Common myeloid progenitor, CD34-positive (primary cell): ENCODE results near the gene SORT1.

Experiments used
- CTCF ChIA-PET: fragments of 350-600 bp; sonication (Branson Sonifier 250); formaldehyde crosslinking; loops from one replicate; lab custom pipeline; 2021; ENCODE audit warnings: antibody characterized with exemption; lab: Charles Lee
- POLR2A ChIA-PET: fragments of 350-600 bp; sonication (Branson Sonifier 250); formaldehyde crosslinking; loops from one replicate; lab custom pipeline; 2021; ENCODE audit warnings: antibody characterized with exemption; lab: Charles Lee
- DNase-seq, 3 donors: peaks; one replicate each; pipeline versions ENCODE4 v3.0.0 to v3.0.0-alpha.2; 2013
- H3K27ac ChIP-seq, 2 experiments: 1 replicate in 1 of 2; 2 replicates in 1 of 2; pipeline ENCODE4 v1.7.0; 2013; ENCODE audit warnings: inconsistent platforms in 2 of 2, low read length in 2 of 2, mild to moderate bottlenecking in 2 of 2, low read depth in 1 of 2, moderate library complexity in 1 of 2; ENCODE audit not compliant: severe bottlenecking in 2 of 2, insufficient read depth in 1 of 2, poor library complexity in 1 of 2
- H3K27me3 ChIP-seq, 5 experiments: replicated peaks in 2 of 5; 1 replicate in 3 of 5; 2 replicates in 2 of 5; pipeline versions ENCODE4 v1.6.1 to v1.7.0; 2013; ENCODE audit warnings: low read length in 4 of 5, mild to moderate bottlenecking in 2 of 5, moderate library complexity in 2 of 5, inconsistent platforms in 1 of 5; ENCODE audit not compliant: insufficient read depth in 5 of 5, control insufficient read depth in 4 of 5
- H3K36me3 ChIP-seq, 4 experiments: 1 replicate in 2 of 4; 2 replicates in 2 of 4; pipeline versions ENCODE4 v1.6.1 to v1.7.0; 2013; ENCODE audit warnings: low read length in 3 of 4, control low read depth in 1 of 4, mild to moderate bottlenecking in 1 of 4; ENCODE audit not compliant: control insufficient read depth in 4 of 4, insufficient read depth in 4 of 4
- H3K4me1 ChIP-seq, 4 experiments: 1 replicate in 3 of 4; 2 replicates in 1 of 4; pipeline versions ENCODE4 v1.6.1 to v1.7.1; 2013; ENCODE audit warnings: low read length in 3 of 4, mild to moderate bottlenecking in 3 of 4, control low read depth in 1 of 4, inconsistent platforms in 1 of 4, moderate library complexity in 1 of 4; ENCODE audit not compliant: control insufficient read depth in 4 of 4, insufficient read depth in 4 of 4; ENCODE audit errors: control extremely low read depth in 1 of 4
- H3K4me3 ChIP-seq, 7 experiments: 1 replicate in 4 of 7; 2 replicates in 3 of 7; pipeline versions ENCODE4 v1.5.1 to v1.7.0; 2013; ENCODE audit warnings: mild to moderate bottlenecking in 7 of 7, low read length in 6 of 7, moderate library complexity in 6 of 7, inconsistent platforms in 2 of 7, low read depth in 2 of 7, control low read depth in 1 of 7; ENCODE audit not compliant: insufficient read depth in 4 of 7, control insufficient read depth in 1 of 7; ENCODE audit errors: extremely low read depth in 1 of 7
- H3K9me3 ChIP-seq, 5 experiments: 1 replicate in 4 of 5; 2 replicates in 1 of 5; pipeline versions ENCODE4 v1.6.1 to v1.7.1; 2013; ENCODE audit warnings: low read length in 4 of 5, mild to moderate bottlenecking in 2 of 5, inconsistent platforms in 1 of 5, low read depth in 1 of 5, moderate library complexity in 1 of 5; ENCODE audit not compliant: control insufficient read depth in 4 of 5, insufficient read depth in 2 of 5; ENCODE audit errors: control extremely low read depth in 1 of 5
- WGBS: methylation state at CpG from one replicate; pipeline ENCODE4 v1.1.5; 2013; ENCODE audit not compliant: insufficient coverage; 5-methylcytosine and 5-hydroxymethylcytosine counted together

The SORT1 gene

GRCh38 chr1:109389638-109390341 is 7.9 kb downstream of the SORT1 start:
- no peaks in the 10 kb centered on the region for H3K36me3 ChIP-seq
- H3K4me3 ChIP-seq = peak overlapping the region in 1 of 7 experiments; percentile 31
- H3K9me3 ChIP-seq = no peaks in the 10 kb centered on the region
- ChIA-PET CTCF (interaction anchor here (0.7 to 6.1 kb wide), 7 partner anchors 9 to 212 kb away, joined by 3 to 25 read pairs (median 4); partner anchors contain the start of gene PSRC1), POLR2A (no interaction called here)
- H3K4me1 ChIP-seq = peaks cover 10 to 63% (median 21%) of the 10 kb centered on the region in 4 experiments
- peak overlapping the region in 1 of 2 experiments; percentile 76 for H3K27ac ChIP-seq
- WGBS = 55% methylated on average over 5 of the region's 5 CpGs
- no peak for DNase-seq
- no peaks in the 10 kb centered on the region for H3K27me3 ChIP-seq

- H3K9me3 ChIP-seq = peaks cover 0 to 4% (median 0%) of the 10 kb centered on the region in 5 experiments
- H3K4me1 ChIP-seq = peaks cover 7 to 57% (median 21%) of the 10 kb centered on the region in 4 experiments
- WGBS = 93% methylated on average over 5 of the region's 7 CpGs
- ChIA-PET CTCF (interaction anchor here (1.1 to 6.1 kb wide), 5 partner anchors 10 to 129 kb away, joined by 3 to 25 read pairs (median 5); partner anchors contain the start of gene PSRC1), POLR2A (no interaction called here)
- DNase-seq = no peak
- H3K4me3 ChIP-seq = peak overlapping the region in 1 of 7 experiments; percentile 31
- H3K27ac ChIP-seq = peak overlapping the region in 1 of 2 experiments; percentile 59
- H3K27me3 ChIP-seq = no peaks in the 10 kb centered on the region
- H3K36me3 ChIP-seq = no peaks in the 10 kb centered on the region
Measured at GRCh38 chr1:109388884-109389637, 8.7 kb downstream of the SORT1 start.

- peak overlapping the region in 1 of 2 experiments; percentile 26 for H3K27ac ChIP-seq
- 97% methylated on average over 4 of the region's 5 CpGs for WGBS
- ChIA-PET CTCF (interaction anchor here (0.7 to 6.1 kb wide), 4 partner anchors 9 to 129 kb away, joined by 3 to 25 read pairs (median 4); partner anchors contain the start of gene SORT1), POLR2A (no interaction called here)
- peaks cover 0 to 4% (median 0%) of the 10 kb centered on the region in 5 experiments for H3K9me3 ChIP-seq
- no peak for DNase-seq
- H3K36me3 ChIP-seq = no peaks in the 10 kb centered on the region
- no peak overlapping the region for H3K4me3 ChIP-seq
- H3K27me3 ChIP-seq = no peaks in the 10 kb centered on the region
- peaks cover 7 to 50% (median 20%) of the 10 kb centered on the region in 4 experiments for H3K4me1 ChIP-seq
Measured at GRCh38 chr1:109388208-109388711, 9.5 kb downstream of the SORT1 start.

- Histone ChIP-seq H3K36me3 (no peaks in the 10 kb centered on the region), H3K9me3 (peaks cover 0 to 4% (median 0%) of the 10 kb centered on the region in 5 experiments), H3K4me3 (no peak overlapping the region), H3K4me1 (peaks cover 3 to 29% (median 17%) of the 10 kb centered on the region in 4 experiments), H3K27ac (no peak overlapping the region), H3K27me3 (no peaks in the 10 kb centered on the region)
- WGBS = 100% methylated on average over 1 of the region's 2 CpGs
- ChIA-PET POLR2A (no interaction called here), CTCF (interaction anchor here (1.2 to 6.1 kb wide), 3 partner anchors 11 to 108 kb away, joined by 5 to 25 read pairs (median 5); no protein-coding TSS in a partner anchor)
- DNase-seq = no peak
Measured at GRCh38 chr1:109386054-109386717, 11.5 kb downstream of the SORT1 start.

- Histone ChIP-seq H3K9me3 (peaks cover 0 to 4% (median 0%) of the 10 kb centered on the region in 5 experiments), H3K27me3 (no peaks in the 10 kb centered on the region), H3K4me3 (no peak overlapping the region), H3K4me1 (peaks cover 3 to 22% (median 12%) of the 10 kb centered on the region in 4 experiments), H3K36me3 (no peaks in the 10 kb centered on the region), H3K27ac (peak overlapping the region in 1 of 2 experiments; percentile 32)
- POLR2A ChIA-PET = no interaction called here
- CTCF ChIA-PET = interaction anchor here (2.0 kb wide), 1 partner anchor 12 kb away, joined by 5 read pairs; no protein-coding TSS in a partner anchor
- DNase-seq = no peak
- WGBS = 85% methylated on average over 2 of the region's 2 CpGs
Measured at GRCh38 chr1:109385417-109385816, 12.3 kb downstream of the SORT1 start.

GRCh38 chr1:109383854-109384253 is 13.9 kb downstream of the SORT1 start:
- Histone ChIP-seq H3K27me3 (no peaks in the 10 kb centered on the region), H3K4me1 (peaks cover 0 to 6% (median 0%) of the 10 kb centered on the region in 4 experiments), H3K27ac (no peak overlapping the region), H3K4me3 (no peak overlapping the region), H3K36me3 (no peaks in the 10 kb centered on the region), H3K9me3 (peaks cover 0 to 4% (median 0%) of the 10 kb centered on the region in 5 experiments)
- 100% methylated on average over 5 of the region's 7 CpGs for WGBS
- ChIA-PET CTCF (interaction anchor here (1.8 kb wide), 1 partner anchor 13 kb away, joined by 10 read pairs; the partner anchor contains the start of gene SORT1), POLR2A (interaction anchor here (1.5 kb wide), 1 partner anchor 15 kb away, joined by 3 read pairs; no protein-coding TSS in a partner anchor)
- DNase-seq = no peak
